Activated CD8-positive, alpha-beta memory T cell treated with anti-CD3 and anti-CD28 coated beads for 48 hours (primary cell): ENCODE results near the gene RFX5.
"Not testable (repeated sequence)": the region's sequence is repeated elsewhere in the genome, so short reads cannot be mapped to it uniquely, and the experiment has no call there.

ENCODE experiments used
- DNase-seq, 3 experiments: peaks; one replicate each; pipeline ENCODE4 v3.0.0-alpha.2; 2020; ENCODE audit warnings: low read depth in 2 of 3, low spot score in 2 of 3

The RFX5 gene

GRCh38 chr1:151362308-151363155 lies 15.5 kb upstream of the RFX5 start:
- no peak for DNase-seq

- DNase-seq: no peak
Observed at GRCh38 chr1:151361883-151362282, 14.8 kb upstream of the RFX5 start.

DNA sequence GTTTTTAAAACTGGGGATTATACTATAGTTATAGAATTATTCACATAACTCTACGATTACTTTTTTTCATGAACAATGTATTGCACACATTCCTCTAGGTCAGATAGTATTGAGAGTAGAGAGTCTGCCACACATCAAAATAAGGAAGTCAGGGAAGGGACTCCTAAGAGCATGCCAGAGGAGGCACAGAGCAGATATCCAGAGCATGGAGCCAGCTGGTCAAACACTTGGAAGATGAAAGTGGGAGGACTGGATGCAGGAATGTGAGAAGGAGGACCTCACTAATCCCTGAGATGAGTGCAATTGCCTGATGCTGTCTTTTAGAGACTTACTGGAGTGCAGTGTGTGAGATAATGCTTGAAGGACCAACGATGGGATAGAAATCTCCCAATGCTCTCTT lies 9.6 kb upstream of the RFX5 start:
- DNase-seq: no peak

GRCh38 chr1:151352021-151352718 lies 5.1 kb upstream of the RFX5 start:
- no peak for DNase-seq

- not testable (repeated sequence) for DNase-seq
Observed at GRCh38 chr1:151350323-151350722, 3.3 kb upstream of the RFX5 start.

DNA sequence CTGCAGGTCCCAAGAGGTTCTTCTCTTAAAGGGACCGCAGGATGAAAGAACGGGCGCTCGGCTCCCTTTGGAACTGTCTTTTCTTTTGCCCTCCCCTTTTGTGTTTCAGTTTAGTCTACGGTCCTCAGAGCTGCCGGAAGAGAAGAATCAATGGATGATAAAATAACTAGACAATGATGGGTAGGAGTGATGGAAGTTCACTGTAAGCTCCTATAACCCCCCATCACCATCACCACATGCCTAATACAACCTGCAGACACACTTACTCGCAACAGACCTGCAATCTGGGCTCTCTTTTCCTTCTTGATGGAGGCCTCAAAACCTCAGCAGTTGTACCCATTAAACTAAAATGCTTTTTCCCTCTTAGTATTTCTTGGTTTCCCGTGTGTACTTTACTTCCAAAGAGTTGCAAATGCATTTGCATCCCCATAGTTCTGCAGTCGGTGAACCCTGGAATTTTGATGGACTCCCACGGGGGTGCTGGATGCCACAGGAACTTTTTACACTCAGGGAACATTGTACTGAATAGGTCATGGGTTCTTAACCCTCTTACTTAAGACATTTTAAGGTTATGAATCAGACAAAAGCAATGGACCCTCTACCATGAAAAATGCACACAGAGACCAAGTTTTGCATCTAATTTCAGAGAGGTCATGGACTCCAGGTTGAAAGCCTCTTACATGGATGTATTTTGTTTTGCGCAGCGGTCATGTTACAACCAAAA lies 633 bp upstream of the RFX5 start:
- no peak for DNase-seq

DNA sequence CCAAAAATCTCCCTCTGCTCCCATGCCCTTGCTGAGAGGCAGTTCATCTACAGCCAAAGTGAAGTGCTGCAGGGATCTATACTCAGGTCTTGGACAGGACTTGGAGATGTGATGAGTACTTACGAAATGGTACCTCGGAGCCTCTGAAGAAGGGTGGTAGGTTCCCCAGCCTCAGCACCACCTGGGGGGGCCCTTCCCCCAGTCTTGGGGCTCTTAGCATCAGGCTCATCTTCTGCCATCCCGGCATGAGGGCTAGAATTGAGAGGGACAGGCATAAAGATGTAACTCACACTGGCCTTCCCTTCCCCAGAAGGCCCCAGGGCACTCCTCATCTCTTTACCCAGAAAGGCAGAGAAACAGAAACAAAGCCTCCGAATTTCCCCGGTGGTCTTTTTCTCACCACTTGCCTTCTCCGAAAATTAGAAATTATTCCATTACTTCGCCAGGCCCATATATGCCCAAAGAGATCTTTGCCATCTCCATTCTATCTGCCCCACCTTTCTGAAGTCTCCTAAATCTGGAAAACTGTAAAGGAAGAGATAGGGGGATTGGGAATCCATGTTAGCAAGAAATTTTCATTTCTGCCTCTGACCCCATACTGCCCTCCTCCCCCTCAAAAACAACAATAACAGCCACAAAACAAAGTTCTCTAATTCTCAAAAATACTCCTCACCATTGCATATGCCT lies 827 bp downstream of the RFX5 start:
- no peak for DNase-seq

DNA sequence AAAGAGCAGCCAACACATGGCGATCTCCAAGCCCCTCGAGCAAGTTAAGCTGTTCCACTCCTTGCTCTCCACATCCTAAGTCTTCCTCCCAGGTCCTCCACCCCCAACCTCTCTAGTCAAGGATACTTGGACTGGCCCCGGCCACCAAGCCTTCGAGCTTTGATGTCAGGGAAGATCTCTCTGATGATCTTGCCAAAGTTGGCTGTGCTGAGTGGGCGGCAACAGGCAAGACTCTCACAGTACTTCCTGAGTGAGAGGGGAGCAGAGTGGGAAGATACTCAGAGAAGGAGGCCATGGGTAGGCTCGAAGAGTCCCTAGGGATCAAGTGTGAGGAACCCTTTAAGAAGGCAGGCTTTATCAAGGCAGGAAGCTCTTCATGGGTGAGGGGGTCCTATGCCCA lies 2.8 kb downstream of the RFX5 start:
- no peak for DNase-seq

DNA sequence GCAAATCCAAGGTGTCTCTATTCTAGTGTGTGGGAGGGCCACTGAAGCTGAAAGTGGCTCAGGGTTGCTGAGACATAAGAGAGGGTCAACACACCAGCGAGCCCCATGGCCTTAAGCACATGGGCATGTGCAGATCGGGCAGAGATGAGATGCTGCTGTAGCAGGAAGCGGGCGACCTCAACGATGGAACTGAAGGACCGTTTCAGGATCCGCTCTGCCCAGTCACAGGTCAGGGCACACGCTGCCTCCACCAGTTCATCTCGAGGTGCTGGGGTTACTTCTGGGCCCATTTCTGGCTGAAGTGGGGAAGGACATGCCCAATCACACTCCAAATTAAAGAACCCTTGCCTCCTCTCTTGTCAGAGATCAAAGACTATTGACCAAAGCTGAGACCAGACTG lies 3.5 kb downstream of the RFX5 start:
- no peak for DNase-seq

DNA sequence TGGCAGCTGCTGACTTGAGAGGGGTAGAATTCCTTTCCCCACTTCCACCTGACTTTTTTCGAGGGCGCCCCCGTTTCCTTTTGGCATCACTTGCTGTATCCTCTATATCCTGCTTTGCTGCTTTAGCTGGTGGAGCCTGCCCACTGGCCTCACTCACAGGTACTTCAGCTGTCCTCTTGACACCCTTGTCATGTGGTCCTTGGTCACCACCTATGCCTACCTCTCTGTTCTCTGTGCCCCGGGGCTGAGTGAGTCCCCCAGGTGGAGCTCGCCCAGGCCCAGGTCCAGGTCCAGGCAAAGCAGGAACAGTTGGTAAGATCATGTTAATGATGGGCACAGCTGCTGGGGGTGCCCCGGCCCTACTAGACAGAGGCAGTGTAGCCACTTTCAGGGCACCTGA lies 4.5 kb downstream of the RFX5 start:
- DNase-seq: no peak

DNA sequence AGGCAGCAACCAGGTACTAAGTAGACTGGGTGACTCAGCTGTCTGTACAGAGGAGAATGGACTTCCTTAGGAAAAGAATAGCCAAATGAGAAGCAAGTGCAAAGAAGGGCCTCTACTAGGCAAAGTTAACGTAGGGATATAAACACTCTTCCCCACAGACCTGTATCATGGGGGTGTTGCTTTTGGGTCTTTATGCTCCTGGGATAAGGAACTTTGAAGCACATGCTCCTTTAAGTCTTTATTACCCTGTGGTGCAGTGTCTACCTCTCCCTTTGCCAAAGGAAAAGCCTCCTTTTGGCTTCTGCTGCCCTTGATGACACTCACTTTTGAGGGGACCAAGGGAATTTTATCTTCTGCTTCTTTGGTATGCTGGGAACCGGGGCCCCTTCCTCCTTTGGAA lies 5.0 kb downstream of the RFX5 start:
- no peak for DNase-seq

DNA sequence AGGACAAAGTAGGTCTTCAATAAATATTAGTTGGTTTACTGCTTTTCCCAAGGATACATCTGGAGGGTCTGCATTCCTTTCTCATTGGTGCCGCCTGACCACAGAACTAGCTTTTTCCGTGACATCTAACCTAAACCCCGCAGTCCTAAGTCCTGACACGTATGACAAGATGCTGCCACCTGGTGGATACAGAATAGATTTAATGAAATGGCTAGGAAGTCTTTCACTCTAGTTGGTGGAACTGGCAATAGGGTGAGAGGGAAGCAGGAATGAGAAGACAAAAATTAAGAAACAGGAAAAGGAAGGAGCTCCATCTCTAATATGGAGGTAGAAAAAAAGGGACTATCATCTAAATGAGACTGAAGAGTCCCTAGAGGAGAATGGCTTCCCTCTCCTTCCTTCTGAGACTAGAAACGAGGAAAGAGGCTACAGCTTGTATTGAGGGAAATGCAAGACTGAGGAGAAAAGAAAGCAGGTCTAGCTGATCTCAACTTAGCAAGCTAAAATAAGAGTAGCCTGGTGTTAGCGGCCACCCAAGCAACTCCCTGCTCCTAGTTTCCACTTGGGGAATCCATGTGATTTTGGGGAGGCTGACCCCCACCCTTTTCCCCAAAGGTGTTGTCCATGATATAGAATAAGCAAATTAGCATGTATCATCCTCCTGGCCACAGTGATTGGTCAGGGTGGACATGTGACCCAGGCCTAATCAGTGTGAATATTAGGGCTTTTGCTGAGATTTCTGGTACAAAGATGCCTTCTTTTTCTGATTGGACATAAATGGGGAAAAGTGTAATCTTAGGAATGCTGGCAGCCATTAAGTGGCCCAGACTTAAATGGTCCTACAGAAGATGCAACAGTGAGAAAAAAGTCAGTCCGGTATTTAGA lies 5.9 kb downstream of the RFX5 start:
- no peak for DNase-seq

- no peak for DNase-seq
Observed at GRCh38 chr1:151336556-151336955, 10.5 kb downstream of the RFX5 start.

GRCh38 chr1:151334822-151335221 lies 12.2 kb downstream of the RFX5 start:
- no peak for DNase-seq

DNA sequence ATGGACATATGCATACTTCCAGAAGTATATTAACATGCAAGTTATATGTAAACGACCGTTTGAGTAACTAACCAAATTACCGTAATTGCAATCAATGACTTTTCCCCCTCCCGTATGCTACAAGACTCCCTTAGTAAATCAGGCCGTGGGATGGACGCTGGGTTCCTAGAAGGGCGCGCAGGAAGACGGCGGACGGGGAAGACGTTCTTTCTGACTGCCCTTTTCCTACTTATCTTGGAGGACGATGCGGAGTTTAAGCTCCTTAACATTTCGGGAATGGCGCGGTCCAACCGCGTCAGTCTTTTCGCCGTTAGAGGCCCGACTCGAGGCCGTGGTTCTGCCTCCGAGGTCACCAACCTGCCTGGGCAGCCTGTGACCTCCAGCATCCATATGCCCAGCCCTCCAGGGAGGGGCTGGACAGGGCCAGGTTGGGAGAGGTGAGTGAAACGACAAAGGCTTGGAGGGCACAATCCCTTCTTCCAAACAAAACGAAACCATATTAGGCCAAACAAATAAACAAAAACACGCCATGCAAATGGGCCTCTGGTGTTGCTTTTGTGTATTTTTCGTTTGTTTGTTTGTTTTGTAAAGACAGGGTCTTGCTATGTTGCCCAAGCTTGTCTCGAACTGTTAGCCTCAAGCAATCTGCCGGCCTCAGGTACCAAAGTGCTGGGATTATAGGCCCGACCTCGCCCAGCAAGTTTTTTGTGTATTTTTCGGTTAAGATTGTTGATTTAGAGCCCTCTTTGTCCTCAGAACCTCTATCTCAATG lies 19.0 kb downstream of the RFX5 start:
- no peak for DNase-seq

DNA sequence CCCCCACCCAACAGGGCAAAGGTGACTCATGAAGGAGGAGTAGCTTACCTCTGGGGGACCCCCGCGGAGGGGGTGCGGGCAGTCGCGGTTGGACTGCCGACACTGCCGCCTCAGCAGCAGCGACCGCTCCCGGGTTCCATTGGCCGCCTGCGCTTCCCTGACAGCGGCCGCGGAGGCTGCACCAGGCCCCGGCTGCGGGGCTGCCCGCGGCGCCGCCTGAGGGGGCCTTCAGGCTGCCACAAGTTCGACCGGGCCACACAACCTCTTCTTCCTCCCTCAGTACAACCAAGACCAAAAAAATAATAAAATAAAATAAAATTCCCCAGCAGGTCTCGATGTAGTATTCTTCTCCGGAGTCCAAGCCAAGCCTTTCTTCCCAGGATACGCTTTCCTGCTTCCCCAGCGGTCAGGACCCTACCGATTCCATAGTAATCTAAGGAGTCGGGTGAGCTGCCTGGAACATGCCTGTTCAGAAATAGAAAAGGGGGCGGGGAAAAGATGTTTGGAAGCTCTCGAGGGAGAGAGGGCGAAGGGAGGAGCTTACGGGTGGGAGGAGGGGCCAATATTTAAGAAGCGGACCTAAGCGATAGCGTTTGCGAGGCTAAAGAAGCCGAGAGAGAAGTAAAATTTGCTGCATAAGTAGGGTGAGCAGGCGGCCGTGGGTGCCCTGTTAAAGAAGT lies 19.7 kb downstream of the RFX5 start, which contains the start of gene PI4KB:
Gene PI4KB (minus strand): TSS at position 194 of the 680 bp plus-strand sequence. CDS start 10,935 bp downstream, outside the sequence.
- DNase-seq: peak; percentile 47 to 63 (median 62)

GRCh38 chr1:151326619-151327222 lies 20.3 kb downstream of the RFX5 start:
- DNase-seq: no peak

- DNase-seq: no peak
Observed at GRCh38 chr1:151325646-151326429, 21.2 kb downstream of the RFX5 start.
